Activated T-helper 17 cell treated with anti-CD3 and anti-CD28 coated beads, Interleukin-2, amount 50 U/mL, for 72 hours (primary cell): ENCODE measurements around the gene DERL3. TPM values are rescaled to one million over a fixed set of nuclear protein-coding genes. Genes with fewer than 3 reads are reported as not detected.
A peak's percentile ranks its signal among the peaks of the same experiment; 100 is the strongest.

Source experiments
- ATAC-seq: fragments of 150-1000 bp; cut with Tn5 transposase; replicated peaks from 2 replicates; pipeline ENCODE4 v1.10.0; 2021; ENCODE audit warnings: mild to moderate bottlenecking, moderate library complexity
- H3K27ac Mint-ChIP-seq: one replicate; pipeline ENCODE4 v1.8.0; 2022; ENCODE audit warnings: mixed read lengths
- H3K27me3 Mint-ChIP-seq: one replicate; pipeline ENCODE4 v1.8.0; 2022; ENCODE audit warnings: mixed read lengths
- H3K36me3 Mint-ChIP-seq: one replicate; pipeline ENCODE4 v1.8.0; 2022; ENCODE audit warnings: low read depth, mild to moderate bottlenecking, mixed read lengths
- H3K4me1 Mint-ChIP-seq: one replicate; pipeline ENCODE4 v1.8.0; 2022; ENCODE audit warnings: mixed read lengths
- H3K4me3 Mint-ChIP-seq: one replicate; pipeline ENCODE4 v1.8.0; 2022; ENCODE audit warnings: mild to moderate bottlenecking, mixed read lengths
- H3K9me3 Mint-ChIP-seq: one replicate; pipeline ENCODE4 v1.8.0; 2022; ENCODE audit warnings: mixed read lengths
- total RNA-seq, 2 donors: library from RNA; stranded (reverse); gene quantifications; one replicate each; pipeline ENCODE4 v1.2.3, GENCODE V29; 2022

Gene DERL3
- total RNA-seq, 2 donors from 2014 or later = 5.0 to 9.3 TPM

- no peak for ATAC-seq
- peak overlapping the region; percentile 28 for H3K27ac Mint-ChIP-seq
- H3K36me3 Mint-ChIP-seq = peaks cover 31% of the 10 kb centered on the region
- H3K4me3 Mint-ChIP-seq = no peak overlapping the region
- H3K4me1 Mint-ChIP-seq = no peaks in the 10 kb centered on the region
- no peaks in the 10 kb centered on the region for H3K27me3 Mint-ChIP-seq
- H3K9me3 Mint-ChIP-seq = no peaks in the 10 kb centered on the region
These were observed 7.5 kb downstream of the DERL3 start for GRCh38 chr22:23831261-23831660.

- Mint-ChIP-seq H3K4me1 (no peaks in the 10 kb centered on the region), H3K36me3 (peaks cover 44% of the 10 kb centered on the region), H3K4me3 (no peak overlapping the region), H3K9me3 (no peaks in the 10 kb centered on the region), H3K27ac (no peak overlapping the region), H3K27me3 (no peaks in the 10 kb centered on the region)
- ATAC-seq = no peak
These were observed 8.9 kb downstream of the DERL3 start for GRCh38 chr22:23829845-23830372.

- H3K4me3 Mint-ChIP-seq = no peak overlapping the region
- H3K4me1 Mint-ChIP-seq = no peaks in the 10 kb centered on the region
- H3K36me3 Mint-ChIP-seq = peaks cover 51% of the 10 kb centered on the region
- ATAC-seq = no peak
- peak overlapping the region; percentile 35 for H3K27ac Mint-ChIP-seq
- H3K27me3 Mint-ChIP-seq = no peaks in the 10 kb centered on the region
- no peaks in the 10 kb centered on the region for H3K9me3 Mint-ChIP-seq
These were observed 9.8 kb downstream of the DERL3 start for GRCh38 chr22:23828800-23829680.

- no peak for ATAC-seq
- peaks cover 67% of the 10 kb centered on the region for H3K36me3 Mint-ChIP-seq
- no peaks in the 10 kb centered on the region for H3K27me3 Mint-ChIP-seq
- no peak overlapping the region for H3K27ac Mint-ChIP-seq
- H3K4me1 Mint-ChIP-seq = no peaks in the 10 kb centered on the region
- no peak overlapping the region for H3K4me3 Mint-ChIP-seq
- H3K9me3 Mint-ChIP-seq = no peaks in the 10 kb centered on the region
These were observed 11.3 kb downstream of the DERL3 start for GRCh38 chr22:23827351-23827995.

- H3K4me1 Mint-ChIP-seq = no peaks in the 10 kb centered on the region
- ATAC-seq = no peak
- H3K27me3 Mint-ChIP-seq = no peaks in the 10 kb centered on the region
- no peak overlapping the region for H3K4me3 Mint-ChIP-seq
- H3K27ac Mint-ChIP-seq = peak overlapping the region; percentile 82
- H3K36me3 Mint-ChIP-seq = peaks cover 75% of the 10 kb centered on the region
- H3K9me3 Mint-ChIP-seq = no peaks in the 10 kb centered on the region
These were observed 12.1 kb downstream of the DERL3 start for GRCh38 chr22:23826510-23827350.

- Mint-ChIP-seq H3K4me1 (peaks cover 4% of the 10 kb centered on the region), H3K36me3 (peaks cover 79% of the 10 kb centered on the region), H3K4me3 (no peak overlapping the region), H3K27me3 (no peaks in the 10 kb centered on the region), H3K9me3 (no peaks in the 10 kb centered on the region), H3K27ac (peak overlapping the region; percentile 82)
- no peak for ATAC-seq
These were observed 13.4 kb downstream of the DERL3 start for GRCh38 chr22:23825246-23825905.

GRCh38 chr22:23824476-23825245 is 14.1 kb downstream of the DERL3 start:
- ATAC-seq = no peak
- Mint-ChIP-seq H3K4me3 (no peak overlapping the region), H3K27ac (peak overlapping the region; percentile 92), H3K27me3 (no peaks in the 10 kb centered on the region), H3K9me3 (no peaks in the 10 kb centered on the region), H3K36me3 (peaks cover 79% of the 10 kb centered on the region), H3K4me1 (peaks cover 6% of the 10 kb centered on the region)

GRCh38 chr22:23823331-23823791 is 15.4 kb downstream of the DERL3 start:
- peak overlapping the region; percentile 92 for H3K27ac Mint-ChIP-seq
- ATAC-seq = no peak
- no peaks in the 10 kb centered on the region for H3K9me3 Mint-ChIP-seq
- peaks cover 81% of the 10 kb centered on the region for H3K36me3 Mint-ChIP-seq
- no peak overlapping the region for H3K4me3 Mint-ChIP-seq
- peaks cover 6% of the 10 kb centered on the region for H3K4me1 Mint-ChIP-seq
- H3K27me3 Mint-ChIP-seq = no peaks in the 10 kb centered on the region

GRCh38 chr22:23822101-23822671 is 16.6 kb downstream of the DERL3 start:
- H3K9me3 Mint-ChIP-seq = no peaks in the 10 kb centered on the region
- ATAC-seq = no peak
- peaks cover 92% of the 10 kb centered on the region for H3K36me3 Mint-ChIP-seq
- peak overlapping the region; percentile 92 for H3K27ac Mint-ChIP-seq
- no peaks in the 10 kb centered on the region for H3K27me3 Mint-ChIP-seq
- no peak overlapping the region for H3K4me3 Mint-ChIP-seq
- peaks cover 6% of the 10 kb centered on the region for H3K4me1 Mint-ChIP-seq

GRCh38 chr22:23820748-23821211 is 18.0 kb downstream of the DERL3 start:
- H3K36me3 Mint-ChIP-seq = peaks cover 97% of the 10 kb centered on the region
- peak overlapping the region; percentile 31 for H3K4me3 Mint-ChIP-seq
- H3K27me3 Mint-ChIP-seq = no peaks in the 10 kb centered on the region
- H3K4me1 Mint-ChIP-seq = peaks cover 6% of the 10 kb centered on the region
- ATAC-seq = peak; percentile 86
- peak overlapping the region; percentile 92 for H3K27ac Mint-ChIP-seq
- no peaks in the 10 kb centered on the region for H3K9me3 Mint-ChIP-seq

GRCh38 chr22:23818541-23818940 is 20.3 kb downstream of the DERL3 start:
- Mint-ChIP-seq H3K4me3 (no peak overlapping the region), H3K9me3 (no peaks in the 10 kb centered on the region), H3K36me3 (peaks cover 88% of the 10 kb centered on the region), H3K4me1 (peaks cover 6% of the 10 kb centered on the region), H3K27me3 (no peaks in the 10 kb centered on the region), H3K27ac (no peak overlapping the region)
- ATAC-seq = no peak

- ATAC-seq = no peak
- peaks cover 88% of the 10 kb centered on the region for H3K36me3 Mint-ChIP-seq
- H3K27me3 Mint-ChIP-seq = no peaks in the 10 kb centered on the region
- H3K27ac Mint-ChIP-seq = peak overlapping the region; percentile 24
- no peak overlapping the region for H3K4me3 Mint-ChIP-seq
- H3K4me1 Mint-ChIP-seq = peaks cover 6% of the 10 kb centered on the region
- no peaks in the 10 kb centered on the region for H3K9me3 Mint-ChIP-seq
These were observed 21.7 kb downstream of the DERL3 start for GRCh38 chr22:23817146-23817545.
